Fibroblast of the conjunctiva (primary cell): ENCODE data around the gene IL19.

ENCODE experiments used
- DNase-seq: peaks from one replicate; pipeline ENCODE4 v3.0.0-alpha.2; 2010; ENCODE audit warnings: low read depth

The IL19 gene

DNA sequence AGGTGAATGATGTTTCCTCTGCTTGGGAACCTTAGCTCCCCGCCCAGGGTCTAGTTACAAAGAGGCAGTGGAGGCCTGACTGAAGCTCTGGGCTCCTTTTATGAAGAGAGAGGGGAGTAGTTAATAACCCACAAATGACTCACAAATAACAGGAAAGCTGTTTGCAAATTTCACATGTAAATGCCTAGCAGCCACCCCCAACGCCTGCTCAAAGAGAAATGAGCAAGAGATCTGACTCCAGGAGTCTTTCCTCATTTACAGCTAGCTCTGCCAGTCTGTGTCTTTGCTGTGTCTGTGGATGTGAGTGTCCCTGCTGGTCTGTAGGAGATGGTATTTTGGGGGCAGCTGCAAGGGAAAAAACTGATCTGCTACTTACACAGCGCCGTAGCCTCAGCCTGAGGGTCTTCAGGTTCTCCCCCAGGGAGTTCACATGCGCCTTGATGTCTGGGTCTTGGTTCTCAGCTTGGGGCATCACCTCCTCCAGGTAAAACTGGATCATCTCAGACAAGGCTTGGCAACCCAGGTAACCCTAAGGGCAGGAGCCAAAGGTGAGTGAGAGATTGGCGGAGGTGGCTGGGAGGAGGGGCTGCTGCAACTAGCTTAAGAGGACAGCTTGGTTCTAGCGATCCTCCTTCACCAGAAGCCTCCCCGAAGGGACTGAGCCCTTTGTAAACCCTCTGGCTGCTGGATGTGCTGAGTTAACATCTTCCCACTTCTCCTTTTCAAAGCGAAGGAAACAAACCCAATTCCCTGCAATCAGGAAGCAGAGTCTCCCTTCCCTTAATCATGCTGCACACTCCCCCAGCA is at the start of gene IL19:
Gene IL19 (plus strand): TSS at position 243 of the 807 bp plus-strand sequence. CDS start 65,890 bp downstream, outside the sequence.
- no peak for DNase-seq

DNA sequence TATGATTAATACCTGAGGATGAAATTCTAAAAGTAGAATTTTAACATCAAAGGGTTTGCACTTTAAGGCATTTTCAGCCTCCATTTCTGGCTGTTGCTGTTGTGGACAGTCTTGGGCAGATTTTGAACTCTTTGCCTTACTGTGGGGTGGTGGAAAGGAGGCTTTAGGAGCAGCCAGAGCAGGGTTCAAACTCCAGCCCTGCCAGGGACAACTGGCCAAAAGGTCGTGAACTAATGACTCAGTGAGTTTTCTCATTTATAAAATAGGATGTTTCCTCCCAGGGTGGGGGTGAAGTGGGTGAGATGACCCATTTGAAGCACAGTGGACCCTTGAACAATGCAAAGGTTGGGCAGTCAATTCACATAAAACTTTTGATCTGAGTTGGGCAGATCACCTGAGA is 49.1 kb upstream of the IL19 start:
- no peak for DNase-seq

DNA sequence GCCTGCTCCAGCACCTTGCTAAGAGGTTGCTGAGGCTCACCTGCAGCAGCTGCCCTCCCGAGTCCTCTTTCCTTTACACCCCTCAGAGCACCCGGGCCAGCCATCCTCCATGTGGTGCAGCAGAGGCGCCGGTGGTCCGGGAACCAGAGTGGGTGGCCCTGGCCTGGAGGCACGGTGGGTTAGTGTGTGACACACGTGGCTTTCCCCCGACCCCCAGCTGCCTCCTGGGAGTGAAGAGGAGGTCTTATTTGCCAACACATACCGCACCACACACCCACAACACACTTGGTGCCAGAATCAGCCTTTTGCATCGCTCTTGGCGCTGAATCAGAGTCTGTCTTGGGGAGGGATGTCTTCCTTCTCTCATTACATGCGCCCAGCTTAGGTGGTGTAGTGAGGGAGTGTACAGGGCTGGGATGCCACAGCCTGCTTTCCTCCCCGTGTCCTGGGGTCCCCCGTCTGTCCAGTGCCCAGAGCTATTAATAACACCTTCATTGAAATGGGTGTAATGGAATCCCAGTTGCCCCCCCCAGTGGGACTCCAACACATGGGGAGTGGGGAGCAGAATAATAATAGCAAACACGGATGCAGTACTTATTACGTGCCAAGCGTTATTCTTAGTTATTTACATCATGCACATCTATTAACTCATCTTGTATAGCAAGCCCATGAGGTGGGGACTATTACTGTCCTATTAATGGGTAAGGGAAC is 47.7 kb upstream of the IL19 start:
- no peak for DNase-seq

DNA sequence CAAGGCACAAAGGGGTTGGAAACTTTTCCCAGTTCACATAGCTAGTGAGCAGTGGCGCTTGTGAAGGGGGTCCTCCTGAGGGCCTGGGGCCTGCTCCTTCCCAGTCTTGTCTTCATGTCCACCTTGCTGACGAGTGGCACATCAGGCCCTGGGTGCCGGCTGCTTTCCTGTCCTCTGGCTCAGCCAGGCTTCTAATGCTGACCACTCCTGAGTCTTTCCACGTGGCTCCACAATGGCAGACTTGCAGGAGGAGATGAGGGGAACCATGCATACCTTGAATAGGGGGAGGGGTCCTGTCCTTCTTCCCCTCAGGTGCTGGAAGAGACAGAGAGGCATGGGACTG is 47.1 kb upstream of the IL19 start:
- no peak for DNase-seq

DNA sequence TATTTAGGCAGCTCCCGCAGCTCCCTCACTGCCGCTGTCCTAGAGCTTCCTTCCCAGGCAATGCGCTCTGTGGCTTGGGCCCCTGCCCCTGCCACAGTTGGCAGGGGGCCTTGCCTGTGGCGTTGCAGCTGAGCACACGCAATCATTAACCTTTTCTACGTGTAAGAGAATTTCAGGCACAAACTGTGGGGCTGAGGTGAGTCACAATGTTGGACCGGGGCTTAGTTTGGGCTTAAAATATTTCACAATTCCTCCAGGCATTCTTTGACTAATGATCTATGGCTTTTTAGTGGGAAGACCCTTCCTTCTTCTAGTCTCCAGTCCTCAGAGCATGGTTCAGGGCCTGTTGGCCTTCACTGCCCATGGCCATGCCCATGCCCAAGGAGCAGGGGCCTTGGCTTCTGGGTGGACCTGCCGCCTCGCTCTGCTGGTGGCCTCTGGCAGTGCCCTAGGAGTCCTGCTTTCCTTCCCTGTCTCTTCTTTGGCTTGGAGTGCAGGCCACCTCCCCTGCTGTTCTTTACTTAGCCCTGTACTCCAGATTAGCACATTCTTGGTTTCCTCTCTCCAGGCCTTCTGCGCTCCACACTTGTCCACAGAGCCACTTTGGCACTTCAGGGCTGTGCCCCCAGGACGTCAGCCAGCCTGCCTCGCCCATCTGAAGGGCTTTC is 46.6 kb upstream of the IL19 start:
- peak; percentile 57 for DNase-seq

DNA sequence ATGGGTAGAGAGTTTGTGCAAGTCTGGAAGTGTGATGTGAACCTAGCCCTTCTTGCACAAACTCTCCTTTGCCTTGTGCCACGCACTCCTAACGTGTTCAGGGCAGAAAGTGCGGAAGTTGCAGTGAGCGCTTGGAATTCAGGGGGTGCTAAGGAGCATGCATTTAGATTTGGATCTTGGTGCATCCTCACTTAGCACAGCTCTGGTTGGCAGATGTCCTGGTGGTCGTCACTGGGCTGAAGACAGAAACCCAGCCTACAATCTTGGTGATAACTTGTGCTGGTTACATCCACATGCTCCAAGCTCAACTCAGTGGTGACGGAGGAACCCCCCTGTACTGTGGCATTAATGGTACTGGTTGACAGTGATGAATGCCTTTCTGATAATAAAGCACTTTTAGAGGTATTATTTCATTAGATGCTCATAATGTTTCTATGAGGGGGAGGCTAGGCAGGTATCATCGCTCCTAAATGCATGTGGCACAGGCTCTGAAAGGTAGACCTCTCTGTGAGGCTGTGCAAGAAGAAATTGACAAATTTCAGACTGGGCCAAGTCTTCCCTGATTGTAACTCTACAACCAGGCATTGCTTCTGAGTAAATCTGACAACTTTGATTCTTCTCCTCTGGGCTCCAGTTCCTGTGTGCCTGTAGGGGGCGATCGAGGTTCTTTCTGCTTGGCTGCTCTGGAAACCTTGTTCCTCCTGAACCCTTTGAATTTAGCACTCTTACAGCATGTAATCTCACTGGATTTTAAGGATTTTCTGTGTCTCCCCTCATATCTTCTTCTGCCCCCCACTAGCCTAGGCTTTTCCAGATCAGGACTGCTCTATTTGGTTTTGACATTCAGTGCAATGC is 45.2 kb upstream of the IL19 start:
- DNase-seq: no peak

- DNase-seq: no peak
Observed at GRCh38 chr1:206727981-206728696, 42.4 kb upstream of the IL19 start.

DNA sequence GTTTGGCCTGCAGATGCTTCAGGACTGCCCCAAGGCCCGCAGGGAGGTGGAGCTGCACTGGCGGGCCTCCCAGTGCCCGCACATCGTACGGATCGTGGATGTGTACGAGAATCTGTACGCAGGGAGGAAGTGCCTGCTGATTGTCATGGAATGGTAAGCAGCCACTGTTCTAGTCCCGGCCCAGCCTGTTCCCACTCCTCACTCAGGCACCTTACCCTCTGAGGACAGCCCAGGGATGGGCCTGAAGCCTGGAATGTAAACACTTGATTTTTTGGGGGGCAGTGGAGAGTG is 41.9 kb upstream of the IL19 start:
- DNase-seq: no peak

GRCh38 chr1:206729050-206729449 is 41.5 kb upstream of the IL19 start:
- DNase-seq: no peak

- no peak for DNase-seq
Observed at GRCh38 chr1:206729507-206729906, 41.1 kb upstream of the IL19 start.

DNA sequence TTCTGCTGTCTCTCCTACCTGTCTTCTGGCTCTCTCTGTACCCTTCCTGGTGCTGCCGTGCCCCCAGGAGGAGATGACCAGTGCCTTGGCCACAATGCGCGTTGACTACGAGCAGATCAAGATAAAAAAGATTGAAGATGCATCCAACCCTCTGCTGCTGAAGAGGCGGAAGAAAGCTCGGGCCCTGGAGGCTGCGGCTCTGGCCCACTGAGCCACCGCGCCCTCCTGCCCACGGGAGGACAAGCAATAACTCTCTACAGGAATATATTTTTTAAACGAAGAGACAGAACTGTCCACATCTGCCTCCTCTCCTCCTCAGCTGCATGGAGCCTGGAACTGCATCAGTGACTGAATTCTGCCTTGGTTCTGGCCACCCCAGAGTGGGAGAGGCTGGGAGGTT is 38.1 kb upstream of the IL19 start:
- no peak for DNase-seq

GRCh38 chr1:206732992-206733391 is 37.6 kb upstream of the IL19 start:
- no peak for DNase-seq

- no peak for DNase-seq
Observed at GRCh38 chr1:206734499-206735142, 36.0 kb upstream of the IL19 start.

DNA sequence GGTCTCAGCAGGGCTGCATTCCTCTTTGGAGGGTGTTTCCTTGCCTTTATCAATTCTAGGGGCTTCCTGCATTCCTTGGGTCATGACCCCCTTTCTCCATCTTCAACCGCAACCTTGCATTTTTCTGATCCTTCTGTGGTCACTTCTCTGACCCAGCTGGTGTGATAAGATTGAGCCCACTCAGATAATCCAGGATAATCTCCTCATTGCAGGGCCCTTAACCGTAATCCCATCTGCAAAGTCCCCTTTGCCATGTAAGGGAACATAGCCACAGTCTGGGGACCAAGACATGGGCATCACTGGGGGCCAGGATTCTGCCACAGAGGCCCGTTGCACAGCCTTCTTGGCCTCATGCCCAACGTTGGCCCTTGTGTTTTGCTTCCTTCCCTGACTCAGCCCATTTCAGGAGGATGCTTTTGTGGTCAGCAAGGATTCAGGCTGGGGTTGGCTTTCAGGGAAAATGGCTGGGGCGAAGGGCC is 35.0 kb upstream of the IL19 start:
- DNase-seq: no peak

- DNase-seq: no peak
Observed at GRCh38 chr1:206736878-206737728, 33.5 kb upstream of the IL19 start.

DNA sequence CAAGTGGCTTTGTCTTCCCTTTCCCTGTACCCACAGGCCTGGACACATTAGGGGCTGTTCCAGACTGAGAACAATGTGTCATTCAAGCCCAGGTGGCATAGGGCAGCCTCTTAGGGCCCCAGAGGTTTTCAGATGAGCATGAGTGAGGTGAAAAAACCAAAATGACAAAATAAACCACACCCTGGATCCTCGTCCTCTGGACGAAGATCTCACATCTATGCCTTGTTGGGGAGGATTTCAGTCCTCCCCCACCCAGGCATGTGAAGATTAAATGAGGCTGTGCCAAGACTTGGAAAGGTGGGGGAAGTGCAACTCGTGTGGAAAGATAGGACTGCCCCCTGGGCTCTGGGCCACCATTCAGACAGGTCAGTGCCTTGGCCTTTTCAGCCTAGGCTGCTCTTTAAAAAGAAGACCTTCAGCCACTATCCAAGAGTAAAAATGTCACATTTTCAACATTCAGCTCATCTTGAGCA is 32.8 kb upstream of the IL19 start:
- DNase-seq: no peak

GRCh38 chr1:206738370-206739366 is 31.9 kb upstream of the IL19 start:
- no peak for DNase-seq

- no peak for DNase-seq
Observed at GRCh38 chr1:206739411-206740076, 31.0 kb upstream of the IL19 start.
